Transverse colon (tissue), 4 donors: Measurements from ENCODE around the gene CCNL1. TPM values are rescaled to one million over a fixed set of nuclear protein-coding genes. Genes with fewer than 3 reads are reported as not detected.
A peak's percentile ranks its signal among the peaks of the same experiment; 100 is the strongest.
"Not testable (repeated sequence)": the region's sequence is repeated elsewhere in the genome, so short reads cannot be mapped to it uniquely, and the experiment has no call there.

Experiments used
- DNase-seq: peaks from one replicate; pipeline ENCODE4 v3.0.0-alpha.2; 2019
- H3K27ac ChIP-seq, 4 donors: fragments of 200-600 bp; sonication (generic); 2 replicates each; pipeline ENCODE4 v1.5.1; 2016 to 2018; ENCODE audit warnings: inconsistent platforms in 4 of 4
- H3K27me3 ChIP-seq: fragments of 200-600 bp; sonication (generic); 2 replicates; pipeline ENCODE4 v1.5.1; 2017; ENCODE audit warnings: inconsistent platforms
- H3K36me3 ChIP-seq, 4 donors: fragments of 200-600 bp; sonication (generic); 2 replicates each; pipeline ENCODE4 v1.5.1; 2017 to 2019; ENCODE audit warnings: inconsistent platforms in 4 of 4
- H3K4me1 ChIP-seq, 4 donors: fragments of 200-600 bp; sonication (generic); 2 replicates each; pipeline ENCODE4 v1.5.1; 2017 to 2020; ENCODE audit warnings: inconsistent platforms in 4 of 4
- H3K4me3 ChIP-seq, 4 donors: fragments of 200-600 bp; sonication (generic); 1 replicate in 1 of 4; 2 replicates in 3 of 4; pipeline versions ENCODE4 v1.5.1 to v1.6.1; 2017 to 2019; ENCODE audit warnings: inconsistent platforms in 4 of 4
- H3K9me3 ChIP-seq, 2 donors: fragments of 200-600 bp; sonication (generic); 2 replicates each; pipeline ENCODE4 v1.5.1; 2017 to 2019; ENCODE audit warnings: inconsistent platforms in 2 of 2
- CTCF ChIP-seq, 5 experiments: fragments of 200-600 bp in 3 of 5; fragments of 450-650 bp in 2 of 5; sonication (generic) in 3 of 5; IDR thresholded peaks; 1 replicate in 2 of 5; 2 replicates in 3 of 5; pipeline ENCODE4 v1.5.1; 2016 to 2017; ENCODE audit warnings: antibody characterized with exemption in 5 of 5, inconsistent platforms in 3 of 5, mild to moderate bottlenecking in 2 of 5, moderate library complexity in 1 of 5
- EP300 ChIP-seq: sonication (generic); formaldehyde crosslinking; IDR thresholded peaks from one replicate; pipeline ENCODE4 v1.6.1; 2017; ENCODE audit warnings: antibody characterized with exemption, low read depth
- POLR2A ChIP-seq: fragments of 450-650 bp; IDR thresholded peaks from one replicate; pipeline ENCODE4 v1.6.1; 2016; ENCODE audit warnings: antibody characterized with exemption, mild to moderate bottlenecking, moderate library complexity
- POLR2AphosphoS5 ChIP-seq, 3 donors: sonication (generic); formaldehyde crosslinking; IDR thresholded peaks; one replicate each; pipeline ENCODE4 v1.6.1; 2016; ENCODE audit warnings: antibody characterized with exemption in 3 of 3
- WGBS, 2 donors: methylation state at CpG; one replicate each; pipeline ENCODE4 v1.1.5; 2018; ENCODE audit warnings: low coverage in 1 of 2; 5-methylcytosine and 5-hydroxymethylcytosine counted together
- in situ Hi-C, 4 donors: fragments of 200-750 bp; cut with MboI; loops; one replicate each; pipeline versions ENCODE4 v1.15.0 to v1.15.1; 2017; ENCODE audit warnings: low sequenced_read_pairs in 3 of 4, low pct_ligation_motif_present in 1 of 4, low pct_unique_long_range_greater_than_20kb in 1 of 4
- intact Hi-C: fragments of 100-400 bp; cut with DNase I; formaldehyde crosslinking; loops from one replicate; pipeline ENCODE4 v1.15.1; 2023; ENCODE audit warnings: low total_unique reads
- total RNA-seq, 4 donors: library from RNA; depleted of rRNA; stranded (reverse); fragments of >200 nt; gene quantifications; one replicate each; pipeline ENCODE4 v1.1.0, GENCODE V29; 2016

Gene CCNL1
- total RNA-seq, 4 donors from 2014 or later = 288 to 422 (median 308) TPM

DNA sequence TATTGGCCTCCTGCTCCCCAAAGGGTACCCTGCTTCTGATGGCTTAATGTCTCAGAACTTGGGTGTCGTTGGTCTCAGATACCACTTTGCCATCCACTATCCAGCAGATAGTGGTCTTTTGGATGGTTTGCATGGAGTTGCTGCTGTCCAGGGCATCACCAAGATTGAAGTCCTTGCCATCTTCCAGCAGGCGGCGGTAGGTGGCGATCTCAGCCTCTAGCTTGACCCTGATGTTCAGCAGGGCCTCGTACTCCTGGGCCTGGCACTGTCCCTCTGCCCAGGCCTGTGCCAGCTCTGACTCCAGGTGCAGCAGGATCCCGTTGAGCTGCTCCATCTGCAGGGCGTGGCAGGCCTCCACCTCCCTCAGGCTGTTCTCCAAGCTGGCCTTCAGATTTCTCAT lies 2.7 kb upstream of the CCNL1 start:
- H3K27ac ChIP-seq, intact Hi-C loops, H3K27me3 ChIP-seq, H3K9me3 ChIP-seq, H3K36me3 ChIP-seq, H3K4me3 ChIP-seq: not testable (repeated sequence)
- in situ Hi-C loops = loop anchor here in 2 of 4 donors (25.0 kb wide), 2 partner anchors 475 to 1300 kb away; partner anchors contain the start of genes GMPS (in 1 of the 2) and SLC33A1 (in 1 of the 2)
- TF ChIP-seq CTCF (IDR thresholded peaks at IDR 0.05) = peak in 2 of 5 experiments; percentile 6 to 25
- H3K4me1 ChIP-seq = peaks cover 18 to 72% (median 29%) of the 10 kb centered on the region in 4 donors
- peak; percentile 48 for DNase-seq
- WGBS, 2 donors = 75% methylated on average over 7 of the region's 7 CpGs; no CpG with 5 or more reads in 1 of the 2 donors

DNA sequence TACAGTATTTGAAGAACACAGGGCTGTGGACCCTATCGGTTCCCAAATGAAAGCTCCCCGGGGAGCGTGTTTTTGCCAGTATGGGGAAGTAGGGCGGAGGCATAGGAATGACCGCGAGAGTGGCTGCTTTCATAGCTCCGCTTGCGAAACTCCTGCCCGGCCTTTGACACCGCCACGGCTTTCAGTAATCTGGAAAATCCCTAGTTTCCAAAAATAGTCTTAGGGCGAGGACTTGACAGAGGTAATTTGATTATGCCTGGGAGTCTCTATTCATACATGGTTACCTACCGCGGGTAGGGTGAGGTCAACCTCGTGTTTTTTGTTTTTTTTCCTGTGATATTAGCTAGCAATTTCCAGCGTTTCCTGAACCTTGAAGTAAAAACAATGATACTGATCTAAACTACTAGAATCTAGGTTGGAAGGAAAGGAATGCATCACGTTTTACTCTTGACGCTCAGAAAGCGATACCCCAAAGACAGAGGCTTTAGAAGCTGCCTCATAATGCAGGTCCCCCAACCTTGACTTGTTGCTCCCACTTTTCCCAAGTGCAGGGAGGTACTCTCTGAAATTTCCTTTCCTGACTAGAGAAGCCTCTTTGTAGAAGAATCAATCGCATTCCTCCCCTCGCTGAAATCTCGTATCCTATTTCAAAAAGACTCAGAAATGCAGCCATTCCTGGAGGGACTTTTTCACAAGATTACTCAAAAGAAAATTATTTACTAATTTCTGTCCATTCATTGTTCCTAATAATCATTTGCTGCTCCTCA lies 894 bp upstream of the CCNL1 start:
- no peak for TF ChIP-seq POLR2A
- TF ChIP-seq EP300 = peak; percentile 75
- TF ChIP-seq CTCF (IDR thresholded peaks at IDR 0.05) = peak in 1 of 5 experiments; percentile 3
- Histone ChIP-seq H3K9me3 (no peaks in the 10 kb centered on the region), H3K27ac (peak overlapping the region; percentile 98 to 100 (median 100)), H3K4me1 (peaks cover 34 to 74% (median 43%) of the 10 kb centered on the region in 4 donors), H3K27me3 (no peaks in the 10 kb centered on the region), H3K4me3 (peak overlapping the region; percentile 40 to 95 (median 82)), H3K36me3 (peaks cover 0 to 23% (median 8%) of the 10 kb centered on the region in 4 donors)
- in situ Hi-C loops = loop anchor here in 2 of 4 donors (25.0 kb wide), 2 partner anchors 474 to 1299 kb away; partner anchors contain the start of genes GMPS (in 1 of the 2) and SLC33A1 (in 1 of the 2)
- intact Hi-C loops = loop anchor here (1.0 kb wide), 1 partner anchor 13 kb away; no protein-coding TSS in a partner anchor
- DNase-seq = peak; percentile 89
- 10 to 16% methylated on average over 16 to 22 of the region's 22 CpGs for WGBS, 2 donors

DNA sequence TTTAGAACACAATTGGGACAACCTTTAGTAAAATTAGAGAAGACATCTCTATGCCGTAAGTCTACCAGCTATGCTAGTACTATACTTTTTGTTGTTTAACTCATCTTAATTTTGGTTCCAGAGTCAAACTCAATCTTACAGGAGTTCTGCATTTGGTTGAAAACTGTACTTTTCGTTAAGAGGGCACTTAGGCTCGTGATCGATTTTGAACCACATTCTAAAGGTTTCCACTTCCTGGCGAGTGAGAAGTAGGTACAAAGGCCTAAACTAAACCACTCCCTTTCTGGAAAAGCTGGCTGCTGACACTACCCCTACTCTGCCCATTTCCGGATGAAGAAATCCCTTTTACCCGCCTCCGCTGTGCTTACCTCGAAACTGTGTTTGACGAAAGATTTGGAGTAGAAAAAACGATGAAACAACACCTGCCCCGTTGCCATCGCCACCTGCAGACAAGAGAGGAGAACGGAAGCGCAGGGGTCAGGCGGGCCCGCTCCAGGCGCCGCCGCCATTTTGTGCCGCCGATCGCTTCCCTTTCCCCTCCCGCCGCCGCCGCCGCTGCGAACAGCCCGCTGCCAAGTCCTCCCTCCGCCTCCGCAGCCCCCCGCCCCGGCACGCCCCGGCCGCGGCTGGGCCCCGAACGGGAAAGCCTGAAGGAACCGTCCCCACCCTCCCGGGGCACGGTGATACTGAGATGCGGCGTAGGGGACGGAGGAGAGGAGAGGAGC lies 748 bp downstream of the CCNL1 start:
- intact Hi-C loops = no loop called here
- 0% methylated on average over 7 to 28 of the region's 46 CpGs for WGBS, 2 donors
- TF ChIP-seq POLR2AphosphoS5 (IDR thresholded peaks at IDR 0.05) (peak in 2 of 3 donors; percentile 72 to 76), CTCF (IDR thresholded peaks at IDR 0.05) (peak in 3 of 5 experiments; percentile 11 to 26 (median 22)), POLR2A (no peak)
- peak; percentile 79 for DNase-seq
- H3K9me3 ChIP-seq = no peaks in the 10 kb centered on the region
- peak overlapping the region; percentile 79 to 99 (median 90) for H3K4me3 ChIP-seq
- in situ Hi-C loops = loop anchor here in 2 of 4 donors (25.0 kb wide), 2 partner anchors 472 to 1297 kb away; partner anchors contain the start of genes GMPS (in 1 of the 2) and SLC33A1 (in 1 of the 2)
- H3K36me3 ChIP-seq = peaks cover 0 to 34% (median 8%) of the 10 kb centered on the region in 4 donors
- H3K27ac ChIP-seq = peak overlapping the region; percentile 98 to 100 (median 100)
- H3K4me1 ChIP-seq = peaks cover 47 to 75% (median 57%) of the 10 kb centered on the region in 4 donors
- no peaks in the 10 kb centered on the region for H3K27me3 ChIP-seq

GRCh38 chr3:157157836-157158235 lies 2.1 kb downstream of the CCNL1 start:
- Histone ChIP-seq H3K4me3 (peak overlapping the region in 2 of 4 donors; percentile 85 to 95), H3K27ac (peak overlapping the region; percentile 98 to 100 (median 100)), H3K27me3 (no peaks in the 10 kb centered on the region), H3K36me3 (peaks cover 0 to 45% (median 11%) of the 10 kb centered on the region in 4 donors), H3K4me1 (peaks cover 50 to 76% (median 58%) of the 10 kb centered on the region in 4 donors), H3K9me3 (no peaks in the 10 kb centered on the region)
- intact Hi-C loops = no loop called here
- in situ Hi-C loops = loop anchor here in 2 of 4 donors (25.0 kb wide), 2 partner anchors 471 to 1296 kb away; partner anchors contain the start of genes GMPS (in 1 of the 2) and SLC33A1 (in 1 of the 2)
- DNase-seq = no peak
- TF ChIP-seq POLR2A (no peak), EP300 (no peak), POLR2AphosphoS5 (IDR thresholded peaks at IDR 0.05) (no peak), CTCF (IDR thresholded peaks at IDR 0.05) (no peak)
